PC-9 (cell line): ENCODE measurements around the gene WNK1. TPM values are rescaled to one million over a fixed set of nuclear protein-coding genes. Genes with fewer than 3 reads are reported as not detected.
A peak's percentile ranks its signal among the peaks of the same experiment; 100 is the strongest.

Experiments used
- BruUV-seq: library from RNA; stranded (reverse); fragments of 400-500 nt; replicated peaks from 2 replicates; lab custom pipeline; 2021; lab: Mats Ljungman, UMichigan
- CTCF ChIA-PET: fragments of 300-600 bp; sonication (Branson Sonifier 250); formaldehyde crosslinking; loops from one replicate; lab custom pipeline; 2022; ENCODE audit warnings: antibody characterized with exemption; lab: Charles Lee
- POLR2A ChIA-PET: fragments of 300-600 bp; sonication (Branson Sonifier 250); formaldehyde crosslinking; loops from one replicate; lab custom pipeline; 2022; ENCODE audit warnings: antibody characterized with exemption; ENCODE audit not compliant: unreplicated experiment; lab: Charles Lee
- DNase-seq, 2 experiments: peaks; one replicate each; pipeline versions ENCODE4 v3.0.0 to v3.0.0-alpha.2; 2015 to 2022; ENCODE audit warnings: mixed read lengths in 1 of 2
- H2AFZ ChIP-seq: fragments of 200-600 bp; sonication (generic); 2 replicates; pipeline ENCODE4 v1.8.1; 2017; ENCODE audit warnings: antibody characterized with exemption
- H3F3A ChIP-seq: fragments of 200-600 bp; sonication (generic); 2 replicates; pipeline ENCODE4 v1.8.1; 2017; ENCODE audit warnings: antibody characterized with exemption, mild to moderate bottlenecking, low read depth; ENCODE audit not compliant: insufficient read depth
- H3K27ac ChIP-seq: fragments of 200-600 bp; sonication (generic); 2 replicates; pipeline ENCODE4 v1.6.1; 2016; ENCODE audit warnings: mixed run types
- H3K27me3 ChIP-seq: fragments of 200-600 bp; sonication (generic); 2 replicates; pipeline ENCODE4 v1.6.1; 2016; ENCODE audit warnings: low read depth, mixed run types; ENCODE audit not compliant: insufficient read depth
- H3K36me3 ChIP-seq: fragments of 200-600 bp; sonication (generic); 2 replicates; pipeline ENCODE4 v1.6.1; 2016; ENCODE audit warnings: low read depth, mixed run types
- H3K4me1 ChIP-seq: fragments of 200-600 bp; sonication (generic); replicated peaks from 2 replicates; pipeline ENCODE4 v1.6.1; 2016; ENCODE audit warnings: mixed run types; ENCODE audit not compliant: insufficient read depth
- H3K4me2 ChIP-seq: fragments of 200-600 bp; sonication (generic); 2 replicates; pipeline ENCODE4 v1.6.1; 2017; ENCODE audit warnings: mixed run types
- H3K4me3 ChIP-seq: fragments of 200-600 bp; sonication (generic); 2 replicates; pipeline ENCODE4 v1.6.1; 2016; ENCODE audit warnings: mixed run types
- H3K79me2 ChIP-seq: fragments of 200-600 bp; sonication (generic); 2 replicates; pipeline ENCODE4 v1.6.1; 2017; ENCODE audit warnings: low read depth, mixed run types
- H3K9me2 ChIP-seq: fragments of 200-600 bp; sonication (generic); 2 replicates; pipeline ENCODE4 v1.8.1; 2017; ENCODE audit warnings: mild to moderate bottlenecking; ENCODE audit not compliant: insufficient read depth
- H3K9me3 ChIP-seq: fragments of 200-600 bp; sonication (generic); 2 replicates; pipeline ENCODE4 v1.8.1; 2016; ENCODE audit warnings: low read depth; ENCODE audit not compliant: insufficient read depth
- H4K20me1 ChIP-seq: fragments of 200-600 bp; sonication (generic); 2 replicates; pipeline ENCODE4 v1.8.1; 2017; ENCODE audit not compliant: insufficient read depth
- EZH2 ChIP-seq: fragments of 200-600 bp; sonication (generic); IDR thresholded peaks from 2 replicates; pipeline ENCODE4 v1.8.0; 2017; ENCODE audit warnings: antibody characterized with exemption, low read depth
- intact Hi-C: fragments of 100-400 bp; cut with micrococcal nuclease; formaldehyde crosslinking; loops from one replicate; pipeline ENCODE4 v1.10.0; 2022; ENCODE audit not compliant: unreplicated experiment
- total RNA-seq: library from RNA; stranded (reverse); gene quantifications from 2 replicates; pipeline ENCODE4 v1.2.3, GENCODE V29; 2021
- TF ChIP-seq, protein P1 (sequence below): fragments of 200-600 bp; sonication (generic); conservative IDR thresholded peaks from 2 replicates; pipeline ENCODE4 v1.6.1; 2017; ENCODE audit warnings: mixed run types, antibody characterized with exemption, mild to moderate bottlenecking, moderate library complexity

WNK1 gene
- total RNA-seq, 1 experiment from 2014 or later: 142 TPM

DNA sequence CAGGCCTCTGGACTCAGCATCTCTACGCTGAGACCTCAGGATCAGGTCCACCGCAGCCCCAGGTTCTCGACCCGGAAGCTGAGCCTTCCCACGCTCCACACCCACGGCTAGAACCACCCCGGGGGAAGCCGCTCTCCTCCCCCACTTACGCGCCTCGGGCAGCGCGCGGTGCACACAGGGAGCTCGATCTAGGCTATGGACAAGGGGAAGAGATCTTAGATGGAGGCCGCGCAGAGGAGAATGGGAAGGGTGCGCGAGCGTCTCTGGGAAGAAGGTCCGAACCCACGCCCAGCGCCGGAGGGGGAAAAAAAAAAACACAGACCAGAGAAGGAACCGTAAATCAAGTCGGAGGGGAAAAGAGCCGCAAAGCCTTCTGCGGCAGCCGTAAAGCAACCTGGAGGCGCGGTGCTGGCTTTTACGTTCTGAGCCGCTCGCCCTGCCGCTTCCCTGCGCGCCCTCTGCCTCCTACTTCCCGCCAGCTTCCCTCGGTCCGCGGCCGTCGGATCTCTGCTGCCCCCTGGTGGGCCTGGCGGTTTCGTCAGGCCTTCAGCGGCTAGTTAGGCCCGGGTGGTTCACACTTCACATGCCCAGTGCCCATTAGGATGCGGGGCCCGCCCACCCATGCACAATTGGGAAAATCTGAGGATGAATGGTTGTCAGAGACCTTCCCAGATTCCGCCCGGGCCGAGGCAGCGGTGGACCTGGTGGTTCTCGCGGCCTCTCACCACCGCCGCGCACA lies 197.2 kb downstream of the WNK1 start, which contains the start of gene RAD52:
RAD52 (minus strand) TSS at position 242 of the 739 bp plus-strand sequence. CDS start 16,636 bp downstream, outside the sequence.
- Histone ChIP-seq H3K27me3 (no peaks in the 10 kb centered on the region), H3K9me3 (no peaks in the 10 kb centered on the region), H3K4me2 (peak within 1 kb of the TSS; percentile 86), H3K27ac (peak within 1 kb of the TSS; percentile 79), H3F3A (peaks cover 31% of the 10 kb centered on the region), H3K4me3 (peak within 1 kb of the TSS; percentile 62), H4K20me1 (no peaks in the 10 kb centered on the region; the same call in 1 of the 2 replicates), H3K36me3 (no peaks in the 10 kb centered on the region; the same call in 1 of the 2 replicates), H3K4me1 (peaks cover 19% of the 10 kb centered on the region), H3K9me2 (no peaks in the 10 kb centered on the region), H2AFZ (peak within 1 kb of the TSS; percentile 88), H3K79me2 (peaks cover 41% of the 10 kb centered on the region)
- TF ChIP-seq, protein P1, sequence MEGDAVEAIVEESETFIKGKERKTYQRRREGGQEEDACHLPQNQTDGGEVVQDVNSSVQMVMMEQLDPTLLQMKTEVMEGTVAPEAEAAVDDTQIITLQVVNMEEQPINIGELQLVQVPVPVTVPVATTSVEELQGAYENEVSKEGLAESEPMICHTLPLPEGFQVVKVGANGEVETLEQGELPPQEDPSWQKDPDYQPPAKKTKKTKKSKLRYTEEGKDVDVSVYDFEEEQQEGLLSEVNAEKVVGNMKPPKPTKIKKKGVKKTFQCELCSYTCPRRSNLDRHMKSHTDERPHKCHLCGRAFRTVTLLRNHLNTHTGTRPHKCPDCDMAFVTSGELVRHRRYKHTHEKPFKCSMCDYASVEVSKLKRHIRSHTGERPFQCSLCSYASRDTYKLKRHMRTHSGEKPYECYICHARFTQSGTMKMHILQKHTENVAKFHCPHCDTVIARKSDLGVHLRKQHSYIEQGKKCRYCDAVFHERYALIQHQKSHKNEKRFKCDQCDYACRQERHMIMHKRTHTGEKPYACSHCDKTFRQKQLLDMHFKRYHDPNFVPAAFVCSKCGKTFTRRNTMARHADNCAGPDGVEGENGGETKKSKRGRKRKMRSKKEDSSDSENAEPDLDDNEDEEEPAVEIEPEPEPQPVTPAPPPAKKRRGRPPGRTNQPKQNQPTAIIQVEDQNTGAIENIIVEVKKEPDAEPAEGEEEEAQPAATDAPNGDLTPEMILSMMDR: peak; percentile 99
- TF ChIP-seq EZH2: no peak
- intact Hi-C loops: loop anchor here (1.0 to 5.0 kb wide), 7 partner anchors 42 to 658 kb away; partner anchors contain the start of genes B4GALNT3, ERC1 and WNK1
- TSS peak; percentile 67 for BruUV-seq
- ChIA-PET POLR2A (interaction anchor here (0.5 to 0.8 kb wide), 8 partner anchors 119 to 763 kb away, joined by 3 to 13 read pairs (median 6); no protein-coding TSS in a partner anchor), CTCF (interaction anchor here (0.5 to 1.2 kb wide), 16 partner anchors 17 to 591 kb away, joined by 3 to 11 read pairs (median 4); partner anchors contain the start of gene ERC1)
- peak; percentile 98 to 99 for DNase-seq

DNA sequence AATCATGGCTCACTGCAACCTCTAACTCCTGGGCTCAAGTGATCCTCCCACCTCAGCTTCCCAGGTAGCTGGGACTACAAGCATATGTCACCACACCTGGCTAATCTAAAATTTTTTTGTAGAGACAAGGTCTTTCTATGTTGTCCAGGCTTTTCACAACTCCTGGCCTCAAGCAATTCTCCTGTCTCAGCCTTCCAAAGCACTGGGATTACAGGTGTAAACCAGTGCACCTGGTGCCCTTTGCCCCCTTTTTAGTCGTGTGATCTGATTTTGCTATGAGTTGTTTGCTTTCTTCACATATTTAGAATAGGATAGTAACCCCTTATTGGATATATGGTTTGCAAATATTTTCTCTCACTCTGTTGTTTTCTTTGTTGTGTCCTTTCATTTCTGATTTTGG lies 198.8 kb downstream of the WNK1 start:
- no peak overlapping the region for H3K27ac ChIP-seq
- no peak overlapping the region for H2AFZ ChIP-seq
- no peak for DNase-seq
- H4K20me1 ChIP-seq: no peaks in the 10 kb centered on the region
- H3K9me3 ChIP-seq: no peaks in the 10 kb centered on the region
- ChIA-PET POLR2A (interaction anchor here (0.6 to 0.7 kb wide), 2 partner anchors 177 to 231 kb away, joined by 3 to 6 read pairs; no protein-coding TSS in a partner anchor), CTCF (no interaction called here)
- intact Hi-C loops: no loop called here
- H3K4me3 ChIP-seq: no peak overlapping the region
- peaks cover 19% of the 10 kb centered on the region for H3K4me1 ChIP-seq
- no peaks in the 10 kb centered on the region for H3K9me2 ChIP-seq
- BruUV-seq: no TSS peak
- no peak overlapping the region for H3K4me2 ChIP-seq
- H3K36me3 ChIP-seq: no peaks in the 10 kb centered on the region
- peaks cover 27% of the 10 kb centered on the region for H3K79me2 ChIP-seq
- H3F3A ChIP-seq: peaks cover 31% of the 10 kb centered on the region
- no peaks in the 10 kb centered on the region for H3K27me3 ChIP-seq
- TF ChIP-seq, protein P1: no peak

DNA sequence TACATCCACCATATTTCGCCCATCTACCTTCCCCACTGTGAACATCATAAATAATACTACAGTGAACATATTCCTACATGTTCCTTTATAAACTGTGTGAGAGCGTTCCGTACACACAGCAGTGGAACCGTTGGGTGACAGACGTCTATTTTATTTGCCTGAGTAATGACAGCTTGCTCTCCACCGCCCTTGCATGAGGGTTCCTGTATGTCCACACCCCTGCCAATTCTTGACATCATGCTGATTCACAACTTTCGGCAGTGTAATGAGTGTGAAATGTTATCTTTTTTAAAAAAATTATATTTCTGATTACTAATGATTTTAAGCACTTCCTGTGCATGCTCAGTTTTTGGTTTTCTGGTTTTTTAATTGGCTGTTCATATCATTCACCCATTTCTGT lies 201.4 kb downstream of the WNK1 start:
- no TSS peak for BruUV-seq
- no peak overlapping the region for H3K4me3 ChIP-seq
- intact Hi-C loops: no loop called here
- TF ChIP-seq, protein P1: no peak
- no peak for TF ChIP-seq EZH2
- no peaks in the 10 kb centered on the region for H3K27me3 ChIP-seq
- peaks cover 1% of the 10 kb centered on the region for H3K79me2 ChIP-seq
- H4K20me1 ChIP-seq: no peaks in the 10 kb centered on the region
- POLR2A ChIA-PET: no interaction called here
- no peaks in the 10 kb centered on the region for H3K9me3 ChIP-seq
- no peak overlapping the region for H3K27ac ChIP-seq
- peaks cover 23% of the 10 kb centered on the region for H3F3A ChIP-seq
- H3K9me2 ChIP-seq: no peaks in the 10 kb centered on the region
- H2AFZ ChIP-seq: no peak overlapping the region
- peaks cover 11% of the 10 kb centered on the region; the same call in 1 of the 2 replicates for H3K4me1 ChIP-seq
- no peaks in the 10 kb centered on the region for H3K36me3 ChIP-seq
- CTCF ChIA-PET: no interaction called here
- DNase-seq: peak in 1 of 2 experiments; percentile 53
- peak overlapping the region; percentile 29; the same call in 1 of the 2 replicates for H3K4me2 ChIP-seq
